CD4-positive, CD25-positive, alpha-beta regulatory T cell (primary cell): ENCODE measurements around the gene CDC40. TPM values are rescaled to one million over a fixed set of nuclear protein-coding genes. Genes with fewer than 3 reads are reported as not detected.
A peak's percentile ranks its signal among the peaks of the same experiment; 100 is the strongest.

Source experiments
- ATAC-seq, 2 donors: fragments of 150-1000 bp; cut with Tn5 transposase; one replicate each; pipeline ENCODE4 v1.10.0; 2021; ENCODE audit warnings: low read depth in 2 of 2, moderate number of reproducible peaks in 2 of 2, moderate library complexity in 1 of 2
- DNase-seq, 3 donors: peaks; one replicate each; pipeline versions ENCODE4 v3.0.0 to v3.0.0-alpha.2; 2012 to 2022; ENCODE audit warnings: mixed read lengths in 1 of 3
- H3K27ac ChIP-seq: one replicate; pipeline ENCODE4 v1.7.0; 2013; ENCODE audit warnings: mild to moderate bottlenecking, low read length; ENCODE audit not compliant: insufficient read depth, poor library complexity, severe bottlenecking
- H3K27me3 ChIP-seq: one replicate; pipeline ENCODE4 v1.7.0; 2013; ENCODE audit warnings: low read length; ENCODE audit not compliant: control insufficient read depth, insufficient read depth
- H3K36me3 ChIP-seq: one replicate; pipeline ENCODE4 v1.7.0; 2013; ENCODE audit warnings: mild to moderate bottlenecking, low read length, moderate library complexity; ENCODE audit not compliant: control insufficient read depth, insufficient read depth
- H3K4me1 ChIP-seq: 2 replicates; pipeline ENCODE4 v1.7.0; 2013; ENCODE audit warnings: mild to moderate bottlenecking, low read length; ENCODE audit not compliant: insufficient read depth, control insufficient read depth, poor library complexity, severe bottlenecking
- H3K4me3 ChIP-seq: one replicate; pipeline ENCODE4 v1.7.0; 2013; ENCODE audit warnings: low read depth, mild to moderate bottlenecking, low read length, moderate library complexity
- H3K9me3 ChIP-seq, 2 experiments: 1 replicate in 1 of 2; 2 replicates in 1 of 2; pipeline ENCODE4 v1.7.0; 2013; ENCODE audit warnings: low read length in 2 of 2, mild to moderate bottlenecking in 1 of 2, moderate library complexity in 1 of 2; ENCODE audit not compliant: control insufficient read depth in 2 of 2
- H3K27ac Mint-ChIP-seq, 3 donors: one replicate each; pipeline ENCODE4 v1.8.0; 2020 to 2022; ENCODE audit warnings: mild to moderate bottlenecking in 3 of 3, mixed read lengths in 3 of 3, moderate library complexity in 2 of 3
- H3K27me3 Mint-ChIP-seq: one replicate; pipeline ENCODE4 v1.8.0; 2022; ENCODE audit warnings: mild to moderate bottlenecking, mixed read lengths
- H3K36me3 Mint-ChIP-seq: one replicate; pipeline ENCODE4 v1.8.0; 2020; ENCODE audit warnings: mixed read lengths
- H3K4me1 Mint-ChIP-seq, 4 donors: one replicate each; pipeline ENCODE4 v1.8.0; 2020 to 2022; ENCODE audit warnings: mixed read lengths in 4 of 4, mild to moderate bottlenecking in 1 of 4
- H3K4me3 Mint-ChIP-seq, 4 donors: one replicate each; pipeline ENCODE4 v1.8.0; 2020 to 2022; ENCODE audit warnings: mild to moderate bottlenecking in 4 of 4, mixed read lengths in 4 of 4, moderate library complexity in 3 of 4
- H3K9me3 Mint-ChIP-seq, 7 donors: one replicate each; pipeline ENCODE4 v1.8.0; 2020 to 2022; ENCODE audit warnings: mixed read lengths in 7 of 7, mild to moderate bottlenecking in 3 of 7, moderate library complexity in 2 of 7
- polyA plus RNA-seq, 4 donors: library from polyadenylated mRNA; unstranded; fragments of 300-500 nt; fragmentation: Illumina TruSeq; gene quantifications; one replicate each; pipeline ENCODE4 v1.2.3, GENCODE V29; 2021
- total RNA-seq: library from RNA; stranded (reverse); gene quantifications from one replicate; pipeline ENCODE4 v1.2.3, GENCODE V29; 2022

CDC40 gene
- total and polyA plus RNA-seq, 5 donors from 2014 or later: 21.9 to 34.5 (median 25.5) TPM

GRCh38 chr6:110211753-110212152 lies 31.5 kb downstream of the CDC40 start:
- H3K36me3 Mint-ChIP-seq: peaks cover 44% of the 10 kb centered on the region
- Histone ChIP-seq H3K4me1 (no peaks in the 10 kb centered on the region), H3K36me3 (peaks cover 90% of the 10 kb centered on the region), H3K27me3 (no peaks in the 10 kb centered on the region), H3K9me3 (no peaks in the 10 kb centered on the region), H3K4me3 (no peak overlapping the region), H3K27ac (no peak overlapping the region)
- no peaks in the 10 kb centered on the region for H3K27me3 Mint-ChIP-seq
- ATAC-seq (no peak), DNase-seq (no peak)
- peaks cover 0 to 2% (median 0%) of the 10 kb centered on the region in 7 donors for H3K9me3 Mint-ChIP-seq
- H3K4me1 Mint-ChIP-seq: peaks cover 0 to 6% (median 2%) of the 10 kb centered on the region in 4 donors
- H3K27ac Mint-ChIP-seq: peak overlapping the region in 1 of 3 donors; percentile 18
- no peak overlapping the region for H3K4me3 Mint-ChIP-seq

GRCh38 chr6:110214338-110214737 lies 34.1 kb downstream of the CDC40 start:
- Mint-ChIP-seq H3K4me1 (peaks cover 0 to 7% (median 2%) of the 10 kb centered on the region in 4 donors), H3K27ac (no peak overlapping the region), H3K36me3 (peaks cover 48% of the 10 kb centered on the region), H3K9me3 (peaks cover 0 to 2% (median 0%) of the 10 kb centered on the region in 7 donors), H3K4me3 (no peak overlapping the region), H3K27me3 (no peaks in the 10 kb centered on the region)
- ATAC-seq (no peak), DNase-seq (no peak)
- Histone ChIP-seq H3K36me3 (peaks cover 99% of the 10 kb centered on the region), H3K9me3 (no peaks in the 10 kb centered on the region), H3K4me3 (no peak overlapping the region), H3K27ac (no peak overlapping the region), H3K4me1 (no peaks in the 10 kb centered on the region), H3K27me3 (no peaks in the 10 kb centered on the region)

GRCh38 chr6:110216140-110216539 lies 35.9 kb downstream of the CDC40 start:
- Histone ChIP-seq H3K36me3 (peaks cover 98% of the 10 kb centered on the region), H3K9me3 (no peaks in the 10 kb centered on the region), H3K27ac (no peak overlapping the region), H3K4me3 (no peak overlapping the region), H3K27me3 (no peaks in the 10 kb centered on the region), H3K4me1 (no peaks in the 10 kb centered on the region)
- peaks cover 0 to 3% (median 0%) of the 10 kb centered on the region in 7 donors for H3K9me3 Mint-ChIP-seq
- peaks cover 0 to 11% (median 2%) of the 10 kb centered on the region in 4 donors for H3K4me1 Mint-ChIP-seq
- H3K27ac Mint-ChIP-seq: no peak overlapping the region
- H3K36me3 Mint-ChIP-seq: peaks cover 58% of the 10 kb centered on the region
- no peak for ATAC-seq
- no peak overlapping the region for H3K4me3 Mint-ChIP-seq
- no peaks in the 10 kb centered on the region for H3K27me3 Mint-ChIP-seq
- DNase-seq: no peak

- Mint-ChIP-seq H3K4me3 (no peak overlapping the region), H3K36me3 (peaks cover 56% of the 10 kb centered on the region)
- ATAC-seq: no peak
Measured at GRCh38 chr6:110217266-110217665, 37.0 kb downstream of the CDC40 start.

GRCh38 chr6:110221738-110222137 lies 41.5 kb downstream of the CDC40 start:
- DNase-seq: no peak
- peaks cover 0 to 11% (median 2%) of the 10 kb centered on the region in 4 donors for H3K4me1 Mint-ChIP-seq
- H3K36me3 Mint-ChIP-seq: peaks cover 59% of the 10 kb centered on the region
- no peak overlapping the region for H3K27ac Mint-ChIP-seq
- Histone ChIP-seq H3K36me3 (peaks cover 80% of the 10 kb centered on the region), H3K27ac (no peak overlapping the region), H3K4me1 (no peaks in the 10 kb centered on the region), H3K9me3 (no peaks in the 10 kb centered on the region), H3K4me3 (no peak overlapping the region), H3K27me3 (no peaks in the 10 kb centered on the region)
- H3K9me3 Mint-ChIP-seq: peaks cover 0 to 1% (median 0%) of the 10 kb centered on the region in 7 donors
- no peak overlapping the region for H3K4me3 Mint-ChIP-seq
- ATAC-seq: no peak
- no peaks in the 10 kb centered on the region for H3K27me3 Mint-ChIP-seq

More at GRCh38 chr6:110217266-110217665, 37.0 kb downstream of the CDC40 start:
- Histone ChIP-seq H3K9me3 (no peaks in the 10 kb centered on the region), H3K4me3 (no peak overlapping the region), H3K4me1 (no peaks in the 10 kb centered on the region), H3K27ac (no peak overlapping the region), H3K27me3 (no peaks in the 10 kb centered on the region), H3K36me3 (peaks cover 96% of the 10 kb centered on the region)
- H3K27me3 Mint-ChIP-seq: no peaks in the 10 kb centered on the region
- H3K9me3 Mint-ChIP-seq: peaks cover 0 to 3% (median 0%) of the 10 kb centered on the region in 7 donors
- H3K27ac Mint-ChIP-seq: peak overlapping the region in 1 of 3 donors; percentile 41
- peaks cover 0 to 11% (median 2%) of the 10 kb centered on the region in 4 donors for H3K4me1 Mint-ChIP-seq
- DNase-seq: no peak

GRCh38 chr6:110226261-110226660 lies 46.0 kb downstream of the CDC40 start:
- Histone ChIP-seq H3K27me3 (no peaks in the 10 kb centered on the region), H3K27ac (no peak overlapping the region), H3K9me3 (no peaks in the 10 kb centered on the region), H3K4me1 (no peaks in the 10 kb centered on the region), H3K36me3 (peaks cover 65% of the 10 kb centered on the region), H3K4me3 (no peak overlapping the region)
- Mint-ChIP-seq H3K9me3 (no peaks in the 10 kb centered on the region), H3K36me3 (peaks cover 45% of the 10 kb centered on the region), H3K27me3 (no peaks in the 10 kb centered on the region), H3K4me3 (no peak overlapping the region), H3K4me1 (peaks cover 0 to 6% (median 2%) of the 10 kb centered on the region in 4 donors), H3K27ac (no peak overlapping the region)
- ATAC-seq (no peak), DNase-seq (no peak)

GRCh38 chr6:110232450-110232849 lies 52.2 kb downstream of the CDC40 start:
- H3K4me1 Mint-ChIP-seq: peaks cover 0 to 14% (median 6%) of the 10 kb centered on the region in 4 donors
- H3K4me3 ChIP-seq: no peak overlapping the region
- H3K4me3 Mint-ChIP-seq: no peak overlapping the region
- H3K9me3 ChIP-seq: no peaks in the 10 kb centered on the region
- H3K27me3 ChIP-seq: no peaks in the 10 kb centered on the region
- peaks cover 7% of the 10 kb centered on the region for H3K4me1 ChIP-seq
- no peak for ATAC-seq
- H3K27ac ChIP-seq: no peak overlapping the region
- peaks cover 21% of the 10 kb centered on the region for H3K36me3 ChIP-seq
- H3K36me3 Mint-ChIP-seq: peaks cover 33% of the 10 kb centered on the region
- peaks cover 0 to 2% (median 0%) of the 10 kb centered on the region in 7 donors for H3K9me3 Mint-ChIP-seq
- H3K27ac Mint-ChIP-seq: peak overlapping the region in 1 of 3 donors; percentile 41
- no peaks in the 10 kb centered on the region for H3K27me3 Mint-ChIP-seq
- no peak for DNase-seq

GRCh38 chr6:110233770-110234374 lies 53.6 kb downstream of the CDC40 start:
- Histone ChIP-seq H3K27ac (no peak overlapping the region), H3K36me3 (peaks cover 11% of the 10 kb centered on the region), H3K4me1 (peaks cover 7% of the 10 kb centered on the region), H3K27me3 (no peaks in the 10 kb centered on the region), H3K4me3 (peak overlapping the region; percentile 23), H3K9me3 (no peaks in the 10 kb centered on the region)
- H3K4me3 Mint-ChIP-seq: no peak overlapping the region
- DNase-seq (peak in 2 of 3 donors; percentile 5 to 73), ATAC-seq (peak in 1 of 2 donors; percentile 74)
- H3K36me3 Mint-ChIP-seq: peaks cover 36% of the 10 kb centered on the region
- no peak overlapping the region for H3K27ac Mint-ChIP-seq
- peaks cover 0 to 14% (median 6%) of the 10 kb centered on the region in 4 donors for H3K4me1 Mint-ChIP-seq
- H3K27me3 Mint-ChIP-seq: no peaks in the 10 kb centered on the region
- peaks cover 0 to 2% (median 0%) of the 10 kb centered on the region in 7 donors for H3K9me3 Mint-ChIP-seq
